SU-DHL-6 (cell line): ENCODE data around the gene NOVA2.

Source experiments
- EZH2phosphoT487 ChIP-seq: fragments of 200-600 bp; sonication (generic), shearing (Covaris generic); conservative IDR thresholded peaks from 2 replicates; pipeline ENCODE4 v1.6.1; 2018; ENCODE audit warnings: mild to moderate bottlenecking, antibody characterized with exemption, low read length, moderate library complexity, mixed read lengths
- TF ChIP-seq, protein P1 (sequence below): fragments of 200-600 bp; sonication (generic); IDR thresholded peaks from one replicate; pipeline ENCODE4 v1.5.1; 2017; ENCODE audit warnings: antibody characterized with exemption, mild to moderate bottlenecking, low read length, moderate library complexity; ENCODE audit not compliant: insufficient read depth, poor library complexity, severe bottlenecking

DNA sequence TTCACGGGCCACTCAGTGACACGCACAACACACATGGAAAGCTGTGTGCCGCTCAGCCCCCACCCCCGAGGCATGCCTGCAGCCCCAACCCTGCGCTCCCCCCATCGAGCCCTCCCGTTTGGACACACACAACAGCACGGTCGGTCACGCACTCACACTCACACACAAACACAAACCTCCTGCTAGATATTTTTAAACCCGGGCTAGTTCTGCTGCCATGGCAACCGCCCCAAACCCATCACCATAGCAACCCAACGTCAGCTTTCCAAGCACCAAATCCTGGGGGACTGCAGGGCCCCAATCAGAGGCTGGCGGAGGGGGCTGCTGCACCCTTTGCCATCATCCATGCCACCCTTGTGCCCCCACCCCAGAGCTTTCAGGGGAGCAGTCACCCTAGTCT lies 2.5 kb upstream of the NOVA2 start:
- TF ChIP-seq, protein P1, sequence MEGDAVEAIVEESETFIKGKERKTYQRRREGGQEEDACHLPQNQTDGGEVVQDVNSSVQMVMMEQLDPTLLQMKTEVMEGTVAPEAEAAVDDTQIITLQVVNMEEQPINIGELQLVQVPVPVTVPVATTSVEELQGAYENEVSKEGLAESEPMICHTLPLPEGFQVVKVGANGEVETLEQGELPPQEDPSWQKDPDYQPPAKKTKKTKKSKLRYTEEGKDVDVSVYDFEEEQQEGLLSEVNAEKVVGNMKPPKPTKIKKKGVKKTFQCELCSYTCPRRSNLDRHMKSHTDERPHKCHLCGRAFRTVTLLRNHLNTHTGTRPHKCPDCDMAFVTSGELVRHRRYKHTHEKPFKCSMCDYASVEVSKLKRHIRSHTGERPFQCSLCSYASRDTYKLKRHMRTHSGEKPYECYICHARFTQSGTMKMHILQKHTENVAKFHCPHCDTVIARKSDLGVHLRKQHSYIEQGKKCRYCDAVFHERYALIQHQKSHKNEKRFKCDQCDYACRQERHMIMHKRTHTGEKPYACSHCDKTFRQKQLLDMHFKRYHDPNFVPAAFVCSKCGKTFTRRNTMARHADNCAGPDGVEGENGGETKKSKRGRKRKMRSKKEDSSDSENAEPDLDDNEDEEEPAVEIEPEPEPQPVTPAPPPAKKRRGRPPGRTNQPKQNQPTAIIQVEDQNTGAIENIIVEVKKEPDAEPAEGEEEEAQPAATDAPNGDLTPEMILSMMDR = no peak
- no peak for TF ChIP-seq EZH2phosphoT487
